DMS79 (cell line): ENCODE data around the gene WNT11.

ENCODE experiments used
- DNase-seq: peaks from one replicate; lab custom pipeline; 2025; lab: John Stamatoyannopoulos, UW

Gene WNT11

DNA sequence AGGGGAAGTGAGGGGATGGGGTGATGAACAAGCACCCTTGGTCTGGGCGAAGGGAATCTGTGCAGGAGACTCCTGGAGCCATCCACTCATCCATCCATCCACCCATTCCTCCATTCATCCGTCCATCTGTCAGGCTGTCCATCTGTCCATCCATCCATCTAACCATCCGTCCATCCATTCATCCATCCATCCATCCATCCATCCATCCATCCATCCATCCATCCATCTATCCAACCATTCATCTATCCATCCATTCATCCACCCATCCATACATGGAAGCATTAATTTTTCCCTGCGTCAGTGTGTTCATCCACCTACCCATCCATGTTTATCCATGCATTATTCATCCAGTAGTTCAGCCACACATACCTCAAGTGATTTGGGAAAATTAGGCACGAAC lies 32.0 kb downstream of the WNT11 start:
- DNase-seq, result no peak

DNA sequence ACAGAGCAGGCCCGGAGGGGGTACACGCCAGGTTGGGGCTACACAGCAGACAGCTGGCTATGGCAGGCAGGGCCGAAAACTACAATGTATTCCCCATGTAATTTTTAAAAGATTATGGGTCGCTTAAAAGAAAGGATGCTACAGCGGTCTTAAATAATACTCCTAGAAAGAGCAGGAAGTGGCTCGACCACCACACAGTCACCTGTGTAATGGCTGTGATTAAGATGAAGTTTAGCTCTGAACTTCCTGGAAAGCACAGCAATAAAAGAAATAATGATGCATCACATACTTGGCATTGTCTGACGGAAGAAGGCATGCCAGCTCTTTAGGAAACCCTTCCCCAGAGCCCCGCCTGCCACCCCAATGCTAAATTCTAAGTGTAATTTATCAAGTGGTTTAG lies 32.6 kb downstream of the WNT11 start:
- no peak for DNase-seq

DNA sequence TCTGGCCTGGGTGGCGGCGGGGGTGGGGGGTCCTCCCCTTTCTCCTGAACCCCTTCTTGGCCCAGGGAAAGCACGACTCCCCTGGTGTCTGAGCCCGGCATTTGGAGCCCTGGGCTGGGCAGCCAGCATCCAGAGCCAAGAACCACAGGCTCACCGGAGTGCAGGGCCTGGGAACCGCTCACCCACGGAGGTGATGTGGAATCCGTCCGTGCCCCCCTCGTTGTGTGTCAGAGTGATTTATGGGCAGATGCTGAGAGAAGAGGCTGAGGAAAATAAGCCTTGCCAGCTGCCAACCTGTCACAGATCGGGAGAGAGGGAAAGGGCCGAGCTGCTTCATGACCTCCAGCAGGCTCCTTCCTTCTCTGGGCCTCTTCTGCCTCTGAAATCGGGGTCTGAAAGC lies 33.7 kb downstream of the WNT11 start:
- no peak for DNase-seq

DNA sequence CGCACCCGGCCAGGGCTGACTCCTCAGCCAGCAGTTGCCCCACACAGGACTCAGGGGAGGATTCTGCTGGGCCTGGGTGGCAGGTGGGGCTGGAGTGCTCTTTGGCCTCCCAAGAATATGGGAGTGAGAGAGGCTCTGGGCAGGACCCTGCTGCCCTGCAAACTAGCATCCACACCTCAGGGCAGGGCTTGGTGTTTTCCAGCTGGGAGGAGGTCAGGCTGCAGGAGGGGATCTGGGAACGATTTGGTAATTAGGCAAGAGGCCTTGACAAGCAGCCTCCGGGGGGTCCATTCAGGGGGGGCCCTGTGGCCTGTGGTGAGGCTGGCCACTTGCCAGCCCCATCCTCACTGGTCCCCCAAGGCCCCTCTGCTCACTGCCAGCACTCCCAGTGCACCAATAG lies 35.8 kb downstream of the WNT11 start:
- no peak for DNase-seq

DNA sequence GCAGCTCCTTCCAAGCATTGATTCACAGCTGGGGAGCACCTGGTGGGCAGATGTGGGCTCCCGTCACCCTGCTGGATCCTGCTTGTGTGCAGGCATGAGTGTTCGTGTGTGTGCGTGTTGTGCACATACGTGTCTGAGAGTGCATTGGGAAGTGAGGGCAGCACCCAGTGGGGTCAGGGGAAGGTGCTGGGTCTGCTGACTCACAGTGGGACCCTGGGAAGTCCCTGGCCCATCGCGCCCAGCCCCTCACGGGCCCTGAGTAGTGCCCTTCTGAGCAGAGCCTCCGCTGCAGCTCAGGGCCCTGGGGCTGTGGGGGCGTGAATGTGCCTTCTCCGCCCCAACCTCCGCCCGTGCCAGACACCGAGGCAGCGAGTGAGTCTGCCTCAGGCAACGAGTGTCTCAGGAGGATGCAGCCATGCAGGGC lies 36.8 kb downstream of the WNT11 start:
- peak; percentile 34 for DNase-seq

DNA sequence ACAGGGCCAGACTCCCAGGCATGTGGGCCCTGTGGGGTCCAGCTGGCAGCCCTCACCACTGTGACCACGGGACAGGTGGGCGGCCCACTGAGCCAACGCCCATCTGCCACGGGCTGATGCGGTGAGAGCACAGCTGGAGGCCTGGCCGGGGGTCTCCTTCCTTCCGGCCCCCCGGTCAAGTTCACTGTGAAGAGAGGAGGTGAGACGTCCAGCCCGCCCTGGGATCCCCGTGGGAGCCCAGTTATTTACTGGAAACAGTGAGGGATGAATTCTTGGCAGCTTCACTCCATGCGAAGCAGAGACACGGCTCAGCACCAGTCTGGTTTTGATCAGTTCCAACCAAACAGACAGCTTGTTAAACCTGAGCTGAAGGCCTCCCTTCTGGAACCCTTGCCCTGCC lies 38.7 kb downstream of the WNT11 start:
- no peak for DNase-seq

DNA sequence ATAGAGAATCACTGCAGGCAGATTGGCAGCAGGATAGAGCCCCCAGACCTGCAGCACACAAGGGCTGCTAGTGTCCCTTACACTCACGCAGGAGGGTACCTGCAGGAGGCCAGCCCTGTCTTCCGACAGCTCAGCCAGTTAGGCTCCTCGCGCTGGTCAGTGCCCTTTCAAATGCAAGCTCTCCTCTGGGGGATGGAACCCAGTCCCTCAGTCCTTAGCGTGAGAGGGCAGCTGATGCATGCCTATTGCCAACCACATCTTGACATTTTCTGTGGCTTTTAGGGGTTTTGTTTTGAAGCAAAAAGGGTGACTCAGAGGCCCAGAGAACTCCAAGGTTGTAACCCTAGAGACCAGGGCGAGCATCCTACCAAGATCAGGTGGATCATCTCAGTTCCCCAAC lies 40.0 kb downstream of the WNT11 start:
- peak; percentile 84 for DNase-seq

DNA sequence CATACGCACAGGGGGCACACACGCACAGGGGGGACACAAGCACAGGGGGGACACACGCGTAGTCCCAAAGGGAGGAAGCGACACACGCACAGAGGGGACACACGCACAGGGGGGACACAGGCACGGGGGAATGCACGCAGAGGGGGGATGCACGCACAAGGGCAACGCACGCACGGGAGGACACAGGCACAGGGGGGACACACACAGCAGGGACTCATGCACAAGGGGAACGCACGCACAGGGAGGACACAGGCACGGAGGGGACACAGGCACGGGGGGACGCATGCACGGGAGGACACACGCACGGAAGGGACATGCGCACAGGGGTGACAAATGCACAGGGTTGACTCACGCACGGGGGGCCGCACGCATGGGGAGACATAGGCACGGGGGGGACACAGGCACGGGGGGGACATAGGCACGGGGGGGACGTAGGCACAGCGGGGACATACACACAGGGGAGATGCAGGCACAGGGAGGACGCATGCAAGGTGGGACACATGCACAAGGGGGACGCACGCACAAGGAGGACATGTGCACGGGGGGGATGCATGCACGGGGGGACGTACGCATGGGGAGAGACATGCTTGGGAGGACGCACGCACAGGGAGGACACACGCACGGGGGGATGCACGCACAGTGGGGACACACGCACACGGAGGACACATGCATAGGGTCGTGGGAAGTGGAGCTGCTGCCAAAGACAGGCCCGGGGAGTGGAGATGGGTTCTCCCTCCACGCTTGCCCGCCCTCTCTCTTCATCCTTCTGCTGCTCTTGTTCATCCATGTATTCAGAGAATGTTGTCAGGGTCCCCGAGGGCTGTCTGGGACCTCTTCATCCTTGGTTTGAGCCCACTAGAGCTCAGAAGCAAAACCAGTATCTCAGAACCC lies 41.2 kb downstream of the WNT11 start:
- DNase-seq, result no peak

DNA sequence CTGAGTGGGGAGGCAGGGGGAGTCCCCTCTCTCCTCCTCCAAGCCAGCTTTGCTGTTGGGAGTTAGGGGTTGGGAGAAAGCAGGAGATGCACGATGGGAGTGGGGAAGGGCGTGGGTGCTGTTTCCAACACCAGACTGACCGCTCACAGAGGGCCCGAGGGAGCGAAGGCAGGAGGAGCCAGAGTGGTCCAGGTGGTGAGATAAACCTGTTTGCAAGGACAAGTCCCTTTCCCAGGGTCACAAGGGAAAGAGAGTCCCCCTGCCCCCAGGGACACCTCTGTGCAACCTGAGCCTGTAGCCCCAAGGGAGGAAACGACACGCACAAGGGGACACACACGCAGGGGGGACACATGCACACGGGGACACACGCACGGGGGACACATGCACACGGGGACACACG lies 42.2 kb downstream of the WNT11 start:
- DNase-seq, result no peak

DNA sequence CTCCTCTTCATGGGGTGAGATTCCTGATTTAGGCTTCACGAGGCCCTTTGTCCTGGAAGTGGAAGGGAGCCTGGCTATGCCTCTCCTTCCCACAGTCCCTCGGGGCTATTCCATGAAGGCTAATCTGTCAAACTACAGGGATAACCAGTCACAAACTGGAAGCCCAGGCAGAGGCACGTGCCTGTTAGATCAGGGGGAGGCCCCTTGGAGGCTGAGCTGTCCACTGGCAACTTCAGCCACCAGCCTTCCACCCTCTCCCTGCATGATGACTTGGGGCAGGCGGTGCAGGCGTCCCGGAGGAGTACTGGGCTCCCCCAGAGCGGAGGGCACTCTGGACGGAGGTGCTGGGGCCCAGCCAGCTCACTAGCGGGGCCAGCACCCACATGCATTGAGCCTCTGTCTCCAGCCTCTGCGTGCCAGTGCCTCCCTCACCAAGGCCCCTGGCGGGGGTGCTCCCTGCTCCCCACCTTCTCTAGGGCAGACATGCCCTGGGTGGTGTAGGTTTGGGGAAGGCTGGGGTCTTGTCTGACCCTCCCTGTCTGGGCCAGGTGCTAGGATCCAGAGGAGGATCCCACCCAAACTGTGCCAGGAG lies 42.9 kb downstream of the WNT11 start:
- DNase-seq, result no peak

DNA sequence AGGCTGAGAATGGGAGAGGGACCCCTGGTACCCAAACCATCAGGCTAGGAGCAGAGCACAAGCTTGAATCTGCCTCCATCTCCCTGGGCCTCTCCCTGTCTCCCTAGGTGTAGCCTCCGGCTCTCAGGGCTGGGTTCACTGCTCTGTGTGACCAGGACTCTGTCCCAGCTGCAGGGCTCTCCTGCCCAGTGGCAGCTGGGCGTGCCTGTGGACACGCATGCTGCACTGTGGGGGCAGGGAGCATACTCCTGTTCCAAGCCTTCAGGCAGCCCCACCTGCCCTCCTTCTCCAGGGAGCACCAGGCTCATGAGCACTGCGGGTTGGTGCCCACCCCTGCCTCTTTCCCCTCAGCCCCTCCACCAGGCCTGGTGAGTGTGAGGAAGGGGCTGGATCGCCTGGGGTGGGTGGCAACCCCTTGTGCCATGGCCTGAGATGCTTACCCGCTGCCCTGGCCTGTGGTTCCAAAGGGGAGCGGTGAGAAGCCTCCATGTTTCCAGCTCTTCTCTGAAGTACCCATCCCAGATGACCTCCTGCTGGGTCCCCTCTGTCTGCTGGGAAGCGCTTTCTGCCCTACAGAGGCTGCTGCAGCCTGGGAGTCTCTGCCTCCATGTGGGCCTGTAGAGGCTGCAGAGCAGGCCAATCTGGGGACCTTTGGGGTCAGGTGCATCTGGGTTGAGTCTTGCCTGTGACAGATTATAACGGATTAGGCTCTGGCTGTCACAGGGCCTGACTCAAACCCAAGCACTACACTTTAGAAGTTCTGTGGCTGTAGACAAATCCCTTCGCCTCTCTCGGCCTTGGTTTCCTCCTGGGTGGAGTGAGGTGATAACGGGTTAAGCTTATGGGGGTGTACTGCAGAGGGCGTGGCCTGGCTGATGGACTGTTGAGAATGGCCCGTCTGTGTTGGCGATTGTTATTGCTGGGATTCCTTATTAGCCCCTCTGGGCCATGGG lies 43.7 kb downstream of the WNT11 start:
- DNase-seq, result no peak

DNA sequence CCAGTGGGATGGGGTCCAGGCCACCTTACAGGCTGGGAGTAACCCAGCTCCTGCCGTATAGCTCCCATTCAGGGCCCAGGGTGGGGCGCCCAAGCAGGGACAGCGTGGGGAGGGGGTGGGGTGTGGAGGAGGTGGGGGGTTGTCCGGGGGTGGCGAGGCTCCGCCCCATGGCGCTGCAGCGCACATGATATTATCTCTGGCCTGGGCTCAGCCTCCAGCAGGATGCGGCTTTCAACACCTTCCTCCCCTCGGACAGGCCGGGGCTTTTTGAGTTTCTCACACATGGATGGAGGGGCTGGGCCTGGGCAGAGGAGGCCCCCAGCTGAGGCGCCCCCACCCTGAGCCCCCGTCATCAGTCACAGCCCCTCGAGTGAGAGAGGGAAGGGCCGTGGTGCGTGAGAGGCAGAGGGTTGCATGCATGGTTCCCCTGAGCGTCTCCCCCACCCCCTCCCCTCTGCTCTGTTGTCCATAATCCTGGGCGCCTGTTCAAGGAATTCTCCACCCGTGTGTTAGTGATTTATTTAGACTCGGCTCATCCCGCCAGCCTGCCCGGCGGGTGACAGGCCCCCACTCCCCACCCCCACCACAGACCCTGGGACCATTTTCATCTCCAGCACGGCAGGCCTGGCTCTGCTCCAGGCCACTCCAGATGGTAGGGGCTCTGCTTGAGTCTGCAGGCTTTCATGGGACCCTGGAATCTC lies 44.9 kb downstream of the WNT11 start:
- DNase-seq, result peak; percentile 8

DNA sequence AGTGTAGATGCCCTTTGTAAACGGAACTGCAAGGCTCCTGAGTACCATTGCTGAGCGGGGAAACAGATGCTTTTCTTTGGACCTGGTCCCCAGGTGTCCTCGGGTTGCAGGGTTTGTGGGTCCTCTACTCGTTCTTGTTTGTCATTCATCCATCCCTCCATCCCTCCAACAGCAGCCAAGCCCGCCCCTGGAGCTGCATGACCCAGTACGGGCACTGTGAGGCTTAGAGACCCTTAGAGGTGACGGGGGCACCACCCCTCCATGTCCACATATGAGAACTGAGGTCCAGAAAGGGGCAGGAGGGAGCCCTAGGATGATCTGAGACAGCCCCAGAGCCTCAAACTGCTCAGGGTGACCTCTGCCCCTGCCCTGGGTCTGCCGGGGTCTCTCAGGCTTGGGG lies 45.4 kb downstream of the WNT11 start:
- DNase-seq, result no peak

DNA sequence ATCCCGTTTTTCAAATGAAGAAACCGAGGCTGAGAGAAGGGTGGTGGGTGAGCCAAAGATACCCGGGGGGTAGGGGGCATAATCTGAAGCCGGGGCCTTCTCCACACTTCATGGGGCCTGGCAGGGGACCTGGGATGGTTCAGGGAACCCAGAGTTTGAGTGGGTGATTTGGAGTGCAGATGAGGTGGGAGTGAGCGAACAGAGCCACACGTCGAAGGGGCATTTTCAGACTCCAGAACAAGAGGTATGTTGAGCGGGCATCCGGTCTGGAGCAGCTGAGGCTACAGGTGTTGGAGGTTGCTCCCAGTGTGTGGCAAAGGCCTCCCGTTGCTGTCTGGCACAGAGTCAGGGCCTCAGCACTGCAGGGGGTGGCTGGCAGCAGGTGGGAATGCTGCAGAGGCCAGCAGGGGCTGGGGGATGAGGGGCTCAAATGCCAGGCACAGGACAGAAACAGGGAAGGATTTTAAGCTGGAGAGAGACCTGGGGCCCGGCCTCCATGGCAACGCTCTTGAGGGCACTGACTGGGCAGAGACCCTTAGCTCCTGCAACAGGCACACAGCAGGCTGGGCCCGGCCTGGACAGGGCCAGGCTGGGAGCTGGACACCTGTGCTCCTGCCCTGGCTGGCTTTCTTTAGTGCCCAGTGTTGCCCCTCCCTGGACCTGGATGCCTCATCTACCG lies 46.2 kb downstream of the WNT11 start:
- DNase-seq, result peak; percentile 19

DNA sequence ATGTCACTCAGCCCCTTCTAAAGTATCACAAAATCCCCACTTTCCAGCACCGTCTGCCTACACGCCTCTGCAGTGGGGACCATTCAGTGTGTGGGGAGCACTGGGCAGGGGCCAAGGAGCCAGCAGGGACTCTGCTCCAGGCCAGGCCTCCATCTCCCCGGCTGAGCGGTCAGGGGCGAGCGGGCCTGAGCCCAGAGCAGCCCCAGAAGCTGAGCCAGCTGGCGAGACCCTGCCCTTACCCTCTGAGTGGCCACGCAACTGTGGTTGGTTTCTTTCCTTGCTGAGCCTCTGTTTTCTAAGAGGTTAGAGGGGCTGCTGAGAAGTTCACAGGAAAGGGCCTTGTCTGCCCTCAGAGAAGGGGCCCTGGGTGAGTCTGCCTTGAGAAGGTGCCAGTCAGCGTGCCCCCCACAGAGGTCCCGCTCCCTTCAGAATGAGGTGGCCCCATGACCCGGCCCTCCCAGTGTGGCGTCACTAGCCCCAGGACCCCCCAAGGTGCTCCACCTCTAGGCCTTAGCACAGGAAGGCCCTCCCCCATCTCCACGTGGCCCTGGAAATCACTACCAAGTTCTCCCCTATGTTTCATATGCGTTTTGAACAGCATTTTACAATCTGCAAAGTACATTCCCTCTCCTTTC lies 46.9 kb downstream of the WNT11 start:
- no peak for DNase-seq

DNA sequence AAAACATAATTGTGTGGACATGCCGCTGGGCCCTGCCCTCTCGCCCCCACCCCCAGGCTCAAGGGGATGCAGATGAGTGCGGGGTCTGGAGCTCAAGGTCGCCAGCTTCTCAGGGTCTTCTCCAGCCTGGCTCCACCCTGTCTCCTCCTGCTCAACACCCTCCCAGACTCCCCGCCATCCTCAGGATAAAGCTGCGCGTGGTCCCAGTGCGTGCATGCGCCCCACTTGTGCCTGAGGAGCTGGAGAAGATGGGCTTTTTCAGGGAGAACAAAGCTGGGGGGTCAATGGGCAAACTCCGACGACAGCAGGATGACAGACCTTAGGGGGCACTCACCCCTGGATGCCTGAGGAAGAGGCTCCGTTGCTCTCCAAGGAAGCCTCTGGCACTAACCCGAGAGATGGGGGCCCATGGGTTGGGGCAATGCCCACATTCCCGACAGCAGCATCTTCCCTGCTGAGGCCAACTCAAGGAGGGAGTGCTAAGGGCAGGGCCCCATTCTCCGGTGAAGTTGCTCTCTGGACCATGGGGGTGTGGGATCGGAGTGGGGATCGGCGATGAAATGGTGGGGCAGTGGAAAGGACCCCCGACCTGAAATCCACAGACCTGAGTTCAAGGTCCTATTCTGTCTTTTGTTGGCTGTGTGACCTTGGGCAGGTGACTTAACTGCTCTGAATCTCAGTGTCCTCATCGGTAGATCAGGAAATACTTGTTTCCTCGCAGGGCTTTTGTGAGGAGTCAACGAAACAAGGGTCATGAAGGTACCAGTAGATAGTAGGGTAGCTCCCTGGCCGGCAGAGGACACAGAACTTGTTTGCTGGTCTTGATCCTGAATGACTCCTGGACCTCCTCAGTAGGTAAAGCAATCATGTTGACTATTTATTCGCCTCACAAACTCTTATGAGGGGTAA lies 47.7 kb downstream of the WNT11 start:
- no peak for DNase-seq

DNA sequence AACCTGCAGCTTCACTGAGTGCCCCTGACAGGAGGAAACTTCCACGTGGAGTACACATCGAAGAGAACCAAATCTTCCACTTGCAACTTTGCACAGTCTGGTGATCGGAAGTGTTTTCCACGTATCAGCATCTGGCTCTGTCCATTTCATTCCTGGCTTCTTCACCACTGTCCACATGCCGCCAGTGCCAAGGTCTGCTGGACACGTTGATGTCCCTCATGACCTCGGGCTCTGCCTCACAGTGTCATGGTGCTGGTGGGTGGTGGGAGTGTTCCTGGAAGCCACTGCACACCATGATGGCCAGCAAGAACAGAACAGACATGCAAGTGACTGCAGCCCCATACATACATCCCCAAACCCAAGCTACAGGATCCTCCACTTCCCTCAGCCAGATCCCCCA lies 48.4 kb downstream of the WNT11 start:
- DNase-seq, result no peak

DNA sequence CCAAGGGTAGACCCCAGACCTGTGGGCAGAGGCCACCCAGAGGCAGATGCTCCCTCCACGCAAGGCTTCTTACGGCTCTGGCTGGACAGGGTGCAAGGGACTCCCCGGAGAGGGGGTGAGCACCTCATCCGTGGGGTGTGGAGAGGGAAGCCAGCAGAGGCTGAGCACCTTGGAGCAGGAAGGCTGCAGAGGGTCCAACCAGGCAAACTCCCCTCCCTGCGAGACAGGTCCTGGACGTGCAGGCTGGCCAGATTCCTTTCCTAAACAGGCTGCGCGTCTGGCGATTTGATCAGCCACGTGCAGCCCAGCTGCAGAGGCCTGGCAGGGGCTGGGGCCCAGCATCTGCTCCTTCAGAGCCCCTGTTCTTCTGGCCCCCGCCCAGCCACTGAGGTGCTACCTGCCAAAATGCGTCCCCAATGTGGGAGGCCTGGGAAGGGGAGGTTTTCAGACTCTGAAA lies 49.3 kb downstream of the WNT11 start:
- no peak for DNase-seq

DNA sequence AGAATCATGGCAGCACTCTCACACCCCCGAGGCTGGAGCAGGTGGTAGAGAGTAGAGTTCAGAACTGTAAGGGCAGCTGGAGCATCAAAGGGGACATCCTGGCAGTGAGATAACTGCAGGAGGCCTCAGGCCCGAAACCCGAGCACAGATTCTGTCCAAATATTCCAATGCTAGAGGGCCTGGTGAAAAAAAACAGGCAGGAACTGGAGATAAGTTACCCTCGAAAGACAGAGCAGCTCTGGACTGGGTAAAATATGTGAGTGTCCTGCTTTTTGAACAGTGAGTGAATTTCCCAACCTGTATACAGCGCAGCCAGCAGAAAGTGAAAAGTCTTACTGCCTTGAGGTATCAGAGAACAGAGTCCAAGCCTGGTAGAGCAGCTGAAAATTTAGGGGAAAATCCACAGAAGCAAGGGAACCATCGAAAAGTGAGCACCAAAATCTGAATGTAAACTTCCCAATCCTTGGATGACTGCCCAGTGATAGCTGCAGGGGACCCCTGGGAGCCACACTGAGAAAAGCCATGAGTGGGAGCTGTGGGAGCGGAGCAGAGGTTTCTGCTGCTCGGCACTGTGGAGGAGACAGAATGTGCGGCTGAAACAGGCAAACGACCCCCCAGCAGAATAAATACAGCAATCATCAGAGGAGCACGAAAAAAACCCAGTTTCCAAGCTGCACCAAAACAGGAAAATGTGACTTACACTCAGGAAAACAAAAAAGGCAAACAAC lies 50.6 kb downstream of the WNT11 start:
- DNase-seq, result no peak
